Measurements from ENCODE around the gene TPO.
A peak's percentile ranks its signal among the peaks of the same experiment; 100 is the strongest.

TPO gene

DNA sequence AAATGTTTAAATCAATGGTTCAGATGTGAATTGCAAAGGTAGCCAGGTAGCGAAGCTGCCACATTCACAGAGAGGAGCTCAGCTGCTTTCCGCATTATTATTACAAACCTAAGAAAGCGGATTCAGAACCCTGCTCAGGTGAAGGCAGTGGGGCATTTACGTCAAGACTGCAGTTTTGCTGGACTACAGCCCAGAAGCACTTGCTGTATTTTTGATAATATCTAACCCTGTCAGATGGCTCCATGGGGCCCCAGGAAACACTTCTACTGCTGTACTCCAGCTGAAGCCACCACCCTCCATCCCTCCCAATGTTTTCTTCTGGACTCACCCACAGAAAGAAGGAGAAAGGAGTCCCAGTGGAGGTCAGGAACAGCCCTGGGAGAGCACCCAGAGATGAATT, 96.9 kb downstream of the TPO start:
- H3K9me3 ChIP-seq: no peaks in the 10 kb centered on the region
- DNase-seq: peak in 1 of 2 donors; percentile 3
- peaks cover 0 to 36% of the 10 kb centered on the region in 2 donors for H3K27me3 ChIP-seq
- H3K27ac ChIP-seq: no peak overlapping the region
- intact Hi-C loops (cut with DNase I; ENCODE audit: low total_unique reads): no loop called here
- no peak overlapping the region for H3K4me3 ChIP-seq
- H3K36me3 ChIP-seq: no peaks in the 10 kb centered on the region
- TF ChIP-seq CTCF (IDR thresholded peaks at IDR 0.05): no peak
- no peaks in the 10 kb centered on the region for H3K4me1 ChIP-seq

GRCh38 chr2:1511455-1511854, 98.2 kb downstream of the TPO start:
- intact Hi-C loops (cut with DNase I; ENCODE audit: low total_unique reads): no loop called here
- Histone ChIP-seq H3K4me1 (no peaks in the 10 kb centered on the region), H3K4me3 (no peak overlapping the region), H3K27ac (no peak overlapping the region), H3K9me3 (no peaks in the 10 kb centered on the region), H3K36me3 (no peaks in the 10 kb centered on the region), H3K27me3 (peaks cover 0 to 36% of the 10 kb centered on the region in 2 donors)
- no peak for TF ChIP-seq CTCF (IDR thresholded peaks at IDR 0.05)
- no peak for DNase-seq

GRCh38 chr2:1512321-1513289, 99.3 kb downstream of the TPO start:
- Histone ChIP-seq H3K36me3 (no peaks in the 10 kb centered on the region), H3K27me3 (peaks cover 0 to 36% of the 10 kb centered on the region in 2 donors), H3K9me3 (no peaks in the 10 kb centered on the region), H3K4me1 (no peaks in the 10 kb centered on the region), H3K27ac (no peak overlapping the region), H3K4me3 (no peak overlapping the region)
- intact Hi-C loops (cut with DNase I; ENCODE audit: low total_unique reads): no loop called here
- TF ChIP-seq CTCF (IDR thresholded peaks at IDR 0.05): no peak
- no peak for DNase-seq

DNA sequence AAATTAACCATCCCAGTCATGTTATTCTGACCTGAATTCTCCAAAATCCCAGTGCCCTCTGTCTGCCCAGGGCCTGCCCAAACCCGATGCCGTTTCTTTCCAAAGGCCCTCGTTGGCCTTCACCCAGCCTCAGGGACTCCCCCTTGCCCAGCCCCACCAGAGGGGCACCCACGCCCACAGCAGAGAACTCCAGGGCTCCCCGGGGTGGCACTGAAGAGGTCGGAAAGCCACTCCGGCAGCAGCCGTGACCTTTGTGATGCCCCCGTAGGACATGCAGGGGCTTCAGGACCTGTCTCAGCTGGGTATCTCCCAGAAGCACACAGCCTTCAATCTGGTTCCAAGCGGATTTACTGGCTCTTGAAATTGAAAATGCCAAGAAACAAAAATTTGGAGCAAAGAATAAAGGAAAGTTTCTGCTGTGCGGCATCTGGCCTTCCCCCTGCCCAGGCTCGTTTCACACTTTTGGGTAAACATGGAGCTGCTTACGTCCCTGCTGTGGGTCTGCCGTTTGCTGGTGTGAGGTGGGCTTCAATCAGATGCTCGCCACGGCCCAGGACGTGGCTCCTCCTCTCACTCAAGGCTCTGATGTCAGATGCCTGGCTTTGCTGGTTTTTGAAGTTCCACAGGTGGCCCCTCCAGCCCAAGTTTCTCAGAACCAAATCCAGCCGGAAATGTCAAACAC, 101.3 kb downstream of the TPO start:
- no peak for TF ChIP-seq CTCF (IDR thresholded peaks at IDR 0.05)
- no peaks in the 10 kb centered on the region for H3K4me1 ChIP-seq
- intact Hi-C loops (cut with DNase I; ENCODE audit: low total_unique reads): no loop called here

GRCh38 chr2:1515073-1515430, 101.8 kb downstream of the TPO start:
- intact Hi-C loops (cut with DNase I; ENCODE audit: low total_unique reads): no loop called here
- Histone ChIP-seq H3K27ac (no peak overlapping the region), H3K36me3 (no peaks in the 10 kb centered on the region), H3K9me3 (no peaks in the 10 kb centered on the region), H3K4me1 (no peaks in the 10 kb centered on the region), H3K27me3 (peaks cover 0 to 36% of the 10 kb centered on the region in 2 donors), H3K4me3 (no peak overlapping the region)
- DNase-seq: no peak
- TF ChIP-seq CTCF (IDR thresholded peaks at IDR 0.05): no peak

More for the DNA sequence above, 101.3 kb downstream of the TPO start:
- H3K27ac ChIP-seq: no peak overlapping the region
- H3K36me3 ChIP-seq: no peaks in the 10 kb centered on the region
- no peak for DNase-seq
- H3K4me3 ChIP-seq: no peak overlapping the region
- H3K9me3 ChIP-seq: no peaks in the 10 kb centered on the region
- H3K27me3 ChIP-seq: peaks cover 0 to 36% of the 10 kb centered on the region in 2 donors
